Astrocyte of the cerebellum (primary cell): Measurements from ENCODE around the gene MYLK.

ENCODE experiments used
- DNase-seq: peaks from one replicate; pipeline ENCODE4 v3.0.0-alpha.2; 2011; ENCODE audit warnings: low read depth
- H3K4me3 ChIP-seq: 2 replicates; pipeline ENCODE4 v1.5.1; 2011; ENCODE audit warnings: mild to moderate bottlenecking, low read depth, low read length, moderate library complexity
- in situ Hi-C: cut with HindIII; loops from 2 replicates; pipeline ENCODE4 v1.10.0; 2017; ENCODE audit warnings: low sequenced_read_pairs
- TF ChIP-seq, protein P1 (sequence below): IDR thresholded peaks from 2 replicates; pipeline ENCODE4 v1.5.1; 2012; ENCODE audit warnings: low read length, low read depth, moderate library complexity, mild to moderate bottlenecking; ENCODE audit errors: missing control alignments

MYLK gene

DNA sequence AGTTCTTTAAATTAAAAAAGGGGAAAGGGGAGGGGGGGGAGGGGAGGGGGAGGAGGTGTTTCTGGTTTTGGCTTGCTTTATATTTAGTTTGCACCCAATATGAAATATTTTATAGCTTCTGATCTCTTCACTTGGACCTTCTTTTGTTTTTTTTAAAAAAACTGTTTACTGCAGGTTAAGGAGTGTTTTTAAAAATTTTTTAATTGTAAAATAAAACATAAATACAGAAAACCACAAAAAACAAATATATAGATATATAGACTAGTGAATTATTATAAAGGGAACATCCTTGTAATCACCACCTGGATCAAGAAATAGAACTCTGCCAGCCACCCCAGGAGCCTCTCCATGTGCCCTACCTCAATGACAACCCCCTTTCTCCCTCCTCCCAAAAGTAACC lies 861 bp upstream of the MYLK start:
- peak overlapping the region; percentile 76 for H3K4me3 ChIP-seq
- TF ChIP-seq, protein P1, sequence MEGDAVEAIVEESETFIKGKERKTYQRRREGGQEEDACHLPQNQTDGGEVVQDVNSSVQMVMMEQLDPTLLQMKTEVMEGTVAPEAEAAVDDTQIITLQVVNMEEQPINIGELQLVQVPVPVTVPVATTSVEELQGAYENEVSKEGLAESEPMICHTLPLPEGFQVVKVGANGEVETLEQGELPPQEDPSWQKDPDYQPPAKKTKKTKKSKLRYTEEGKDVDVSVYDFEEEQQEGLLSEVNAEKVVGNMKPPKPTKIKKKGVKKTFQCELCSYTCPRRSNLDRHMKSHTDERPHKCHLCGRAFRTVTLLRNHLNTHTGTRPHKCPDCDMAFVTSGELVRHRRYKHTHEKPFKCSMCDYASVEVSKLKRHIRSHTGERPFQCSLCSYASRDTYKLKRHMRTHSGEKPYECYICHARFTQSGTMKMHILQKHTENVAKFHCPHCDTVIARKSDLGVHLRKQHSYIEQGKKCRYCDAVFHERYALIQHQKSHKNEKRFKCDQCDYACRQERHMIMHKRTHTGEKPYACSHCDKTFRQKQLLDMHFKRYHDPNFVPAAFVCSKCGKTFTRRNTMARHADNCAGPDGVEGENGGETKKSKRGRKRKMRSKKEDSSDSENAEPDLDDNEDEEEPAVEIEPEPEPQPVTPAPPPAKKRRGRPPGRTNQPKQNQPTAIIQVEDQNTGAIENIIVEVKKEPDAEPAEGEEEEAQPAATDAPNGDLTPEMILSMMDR = no peak
- in situ Hi-C loops = no loop called here

DNA sequence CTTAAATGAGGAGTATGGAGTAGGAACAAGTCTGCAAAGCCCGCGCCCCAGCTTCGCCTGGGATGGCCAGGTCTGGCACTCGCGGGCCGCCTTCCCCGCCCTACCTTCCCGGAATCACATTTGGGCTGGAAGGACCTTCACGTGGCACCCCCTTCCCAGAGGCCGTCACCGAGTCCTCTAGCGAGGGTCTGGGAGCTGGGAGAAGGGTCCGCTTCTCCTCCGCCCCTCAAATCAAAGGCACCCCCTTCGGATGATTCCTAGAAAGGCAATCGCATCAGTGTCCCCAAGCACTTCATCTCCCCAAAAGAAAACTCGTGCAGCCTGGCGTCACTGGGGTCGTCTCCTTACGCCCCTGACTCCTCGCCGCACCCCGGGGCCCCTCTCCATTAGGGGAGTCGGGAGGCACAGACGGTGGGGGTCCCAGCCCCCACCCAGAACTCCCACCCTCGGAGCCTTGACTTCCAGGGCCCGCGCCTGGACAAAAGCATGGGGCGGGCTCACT lies 380 bp downstream of the MYLK start:
- H3K4me3 ChIP-seq = peak overlapping the region; percentile 76
- no peak for DNase-seq
- in situ Hi-C loops = no loop called here
- TF ChIP-seq, protein P1 = no peak

More for the DNA sequence above, 861 bp upstream of the MYLK start:
- DNase-seq = no peak

- no peak for DNase-seq
- in situ Hi-C loops = no loop called here
- H3K4me3 ChIP-seq = peak overlapping the region; percentile 76
- TF ChIP-seq, protein P1 = no peak
These were observed 1.0 kb downstream of the MYLK start for GRCh38 chr3:123883111-123883510.

GRCh38 chr3:123881771-123882170 lies 2.4 kb downstream of the MYLK start:
- in situ Hi-C loops = no loop called here
- TF ChIP-seq, protein P1 = no peak
- H3K4me3 ChIP-seq = peak overlapping the region; percentile 76
- DNase-seq = no peak

GRCh38 chr3:123880998-123881561 lies 3.1 kb downstream of the MYLK start:
- in situ Hi-C loops = no loop called here
- H3K4me3 ChIP-seq = no peak overlapping the region
- peak; percentile 16 for DNase-seq
- TF ChIP-seq, protein P1 = peak; percentile 60

GRCh38 chr3:123878807-123879206 lies 5.3 kb downstream of the MYLK start:
- TF ChIP-seq, protein P1 = no peak
- no peak for DNase-seq
- in situ Hi-C loops = no loop called here
- H3K4me3 ChIP-seq = no peak overlapping the region
